ENCODE measurements around the gene TMEM243.

The TMEM243 gene

DNA sequence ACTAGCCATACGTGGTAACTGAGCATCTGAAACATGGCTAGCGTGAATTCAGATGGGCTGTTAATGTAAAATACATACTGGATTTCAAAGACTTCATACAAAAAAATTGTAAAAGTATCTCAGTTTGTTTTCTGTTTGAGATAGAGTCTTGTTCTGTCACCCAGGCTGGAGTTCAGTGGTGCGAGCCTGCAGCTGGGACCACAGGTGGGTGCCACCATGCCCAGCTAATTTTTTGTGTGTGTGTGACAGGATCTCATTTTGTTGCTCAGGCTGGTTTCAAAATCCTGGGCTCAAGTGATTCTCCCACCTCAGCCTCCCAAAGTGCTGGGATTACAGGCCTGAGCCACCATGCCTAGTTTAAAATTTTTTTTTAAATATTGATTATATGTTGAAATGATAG, 4.5 kb downstream of the TMEM243 start:
- Histone ChIP-seq H3K79me2 (ENCODE audit: low read length) (peaks cover 95% of the 10 kb centered on the region), H3K27me3 (replicated peaks; ENCODE audit: insufficient read depth, low read length) (no peaks in the 10 kb centered on the region), H3F3A (ENCODE audit: insufficient read depth, low read length) (peaks cover 40% of the 10 kb centered on the region), H3K4me3 (ENCODE audit: low read length) (no peak overlapping the region), H3K4me2 (ENCODE audit: low read depth, low read length) (no peak overlapping the region), H3K9me2 (replicated peaks; ENCODE audit: insufficient read depth, low read length) (no peaks in the 10 kb centered on the region), H2AFZ (ENCODE audit: low read length) (no peak overlapping the region), H4K20me1 (ENCODE audit: insufficient read depth, low read length) (peaks cover 14% of the 10 kb centered on the region; the same call in 1 of the 2 replicates), H3K9me3 (replicated peaks; ENCODE audit: insufficient read depth, low read length) (no peaks in the 10 kb centered on the region), H3K27ac (ENCODE audit: low read length) (no peak overlapping the region), H3K9ac (ENCODE audit: low read length) (no peak overlapping the region), H3K4me1 (ENCODE audit: low read length) (peaks cover 34% of the 10 kb centered on the region), H3K36me3 (replicated peaks; ENCODE audit: insufficient read depth, low read length) (no peaks in the 10 kb centered on the region)
- DNase-seq: no peak
- TF ChIP-seq EZH2 (optimal IDR thresholded peaks at IDR 0.05; ENCODE audit: low read depth, low read length) (no peak), EZH2phosphoT487 (IDR thresholded peaks at IDR 0.05; ENCODE audit: low read length) (no peak)
- TF ChIP-seq, protein P1, sequence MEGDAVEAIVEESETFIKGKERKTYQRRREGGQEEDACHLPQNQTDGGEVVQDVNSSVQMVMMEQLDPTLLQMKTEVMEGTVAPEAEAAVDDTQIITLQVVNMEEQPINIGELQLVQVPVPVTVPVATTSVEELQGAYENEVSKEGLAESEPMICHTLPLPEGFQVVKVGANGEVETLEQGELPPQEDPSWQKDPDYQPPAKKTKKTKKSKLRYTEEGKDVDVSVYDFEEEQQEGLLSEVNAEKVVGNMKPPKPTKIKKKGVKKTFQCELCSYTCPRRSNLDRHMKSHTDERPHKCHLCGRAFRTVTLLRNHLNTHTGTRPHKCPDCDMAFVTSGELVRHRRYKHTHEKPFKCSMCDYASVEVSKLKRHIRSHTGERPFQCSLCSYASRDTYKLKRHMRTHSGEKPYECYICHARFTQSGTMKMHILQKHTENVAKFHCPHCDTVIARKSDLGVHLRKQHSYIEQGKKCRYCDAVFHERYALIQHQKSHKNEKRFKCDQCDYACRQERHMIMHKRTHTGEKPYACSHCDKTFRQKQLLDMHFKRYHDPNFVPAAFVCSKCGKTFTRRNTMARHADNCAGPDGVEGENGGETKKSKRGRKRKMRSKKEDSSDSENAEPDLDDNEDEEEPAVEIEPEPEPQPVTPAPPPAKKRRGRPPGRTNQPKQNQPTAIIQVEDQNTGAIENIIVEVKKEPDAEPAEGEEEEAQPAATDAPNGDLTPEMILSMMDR (IDR thresholded peaks at IDR 0.05; ENCODE audit: low read length): no peak

DNA sequence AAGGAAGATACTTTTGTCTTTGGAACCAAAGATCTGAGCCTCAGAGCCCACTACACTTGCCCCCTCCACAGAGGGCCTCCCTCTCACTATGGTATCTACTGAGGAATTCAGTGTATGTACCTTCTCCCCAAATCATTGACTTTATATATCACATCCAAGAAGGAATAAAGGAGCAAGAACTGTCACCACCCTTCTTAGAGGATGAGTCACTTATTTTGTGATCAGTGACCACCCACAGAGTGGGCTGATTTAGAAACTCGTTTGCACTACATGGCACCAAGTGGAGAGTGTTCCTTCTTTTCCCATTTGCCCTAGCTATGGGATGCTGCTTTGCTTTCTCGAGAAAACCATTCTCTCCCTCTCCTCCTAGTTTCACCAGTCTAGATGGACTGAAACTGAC, 5.7 kb downstream of the TMEM243 start:
- no peak overlapping the region for H3K4me3 ChIP-seq (ENCODE audit: low read length)

DNA sequence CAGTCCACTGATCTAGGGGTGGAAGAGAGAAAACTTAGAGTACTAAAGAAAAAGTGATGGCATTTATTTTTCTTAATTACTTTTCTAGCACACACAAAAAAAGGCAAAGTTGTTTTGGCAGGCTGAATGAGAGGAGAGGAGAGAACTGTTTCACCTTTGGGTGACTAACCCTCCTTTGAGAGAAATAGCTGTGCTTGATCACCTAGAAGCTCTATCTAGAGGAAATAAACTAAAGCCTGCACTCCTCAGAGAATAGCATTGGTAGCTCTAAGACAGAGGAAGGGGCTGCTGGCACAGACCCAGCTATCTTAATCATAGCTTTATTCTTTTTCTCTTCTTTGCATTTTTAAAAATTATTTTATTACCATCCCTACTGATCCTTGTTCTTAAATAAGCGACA, 6.3 kb downstream of the TMEM243 start:
- no peak overlapping the region for H3K4me2 ChIP-seq (ENCODE audit: low read depth, low read length)

More for the DNA sequence above, 5.7 kb downstream of the TMEM243 start:
- H3K27ac ChIP-seq (ENCODE audit: low read length): no peak overlapping the region
- H3K9me3 ChIP-seq (replicated peaks; ENCODE audit: insufficient read depth, low read length): no peaks in the 10 kb centered on the region
- H3K4me1 ChIP-seq (ENCODE audit: low read length): peaks cover 34% of the 10 kb centered on the region
- H3K27me3 ChIP-seq (replicated peaks; ENCODE audit: insufficient read depth, low read length): no peaks in the 10 kb centered on the region
- 0 out of 2 replicates have a peak, but pooled peaks cover under 1% of the 10 kb centered on the region for H3K36me3 ChIP-seq (replicated peaks; ENCODE audit: insufficient read depth, low read length)
- no peak overlapping the region for H3K4me2 ChIP-seq (ENCODE audit: low read depth, low read length)
- no peaks in the 10 kb centered on the region for H3K9me2 ChIP-seq (replicated peaks; ENCODE audit: insufficient read depth, low read length)
- TF ChIP-seq, protein P1 (IDR thresholded peaks at IDR 0.05; ENCODE audit: low read length): no peak
- no peak for TF ChIP-seq EZH2phosphoT487 (IDR thresholded peaks at IDR 0.05; ENCODE audit: low read length)
- TF ChIP-seq EZH2 (optimal IDR thresholded peaks at IDR 0.05; ENCODE audit: low read depth, low read length): no peak
- H4K20me1 ChIP-seq (ENCODE audit: insufficient read depth, low read length): peaks cover 14% of the 10 kb centered on the region; the same call in 1 of the 2 replicates
- no peak for DNase-seq
- H3F3A ChIP-seq (ENCODE audit: insufficient read depth, low read length): peaks cover 27% of the 10 kb centered on the region
- H3K79me2 ChIP-seq (ENCODE audit: low read length): peaks cover 95% of the 10 kb centered on the region
- H2AFZ ChIP-seq (ENCODE audit: low read length): no peak overlapping the region
- H3K9ac ChIP-seq (ENCODE audit: low read length): no peak overlapping the region

More for the DNA sequence above, 6.3 kb downstream of the TMEM243 start:
- DNase-seq: no peak
- peaks cover 95% of the 10 kb centered on the region for H3K79me2 ChIP-seq (ENCODE audit: low read length)
- no peak overlapping the region for H3K27ac ChIP-seq (ENCODE audit: low read length)
- TF ChIP-seq, protein P1 (IDR thresholded peaks at IDR 0.05; ENCODE audit: low read length): no peak
- TF ChIP-seq EZH2 (optimal IDR thresholded peaks at IDR 0.05; ENCODE audit: low read depth, low read length) (no peak), EZH2phosphoT487 (IDR thresholded peaks at IDR 0.05; ENCODE audit: low read length) (no peak)
- no peak overlapping the region for H2AFZ ChIP-seq (ENCODE audit: low read length)
- H3K4me3 ChIP-seq (ENCODE audit: low read length): no peak overlapping the region
- H3K9me3 ChIP-seq (replicated peaks; ENCODE audit: insufficient read depth, low read length): no peaks in the 10 kb centered on the region
- H3K9ac ChIP-seq (ENCODE audit: low read length): no peak overlapping the region
- H3K27me3 ChIP-seq (replicated peaks; ENCODE audit: insufficient read depth, low read length): no peaks in the 10 kb centered on the region
- peaks cover 22% of the 10 kb centered on the region for H3F3A ChIP-seq (ENCODE audit: insufficient read depth, low read length)
- H3K36me3 ChIP-seq (replicated peaks; ENCODE audit: insufficient read depth, low read length): 0 out of 2 replicates have a peak, but pooled peaks cover 4% of the 10 kb centered on the region
- H4K20me1 ChIP-seq (ENCODE audit: insufficient read depth, low read length): peaks cover 14% of the 10 kb centered on the region; the same call in 1 of the 2 replicates
- peaks cover 34% of the 10 kb centered on the region for H3K4me1 ChIP-seq (ENCODE audit: low read length)
- H3K9me2 ChIP-seq (replicated peaks; ENCODE audit: insufficient read depth, low read length): no peaks in the 10 kb centered on the region
